GM12873 (cell line): ENCODE data around the gene PPP1R12A.
A peak's percentile ranks its signal among the peaks of the same experiment; 100 is the strongest.

Source experiments
- TF ChIP-seq, protein P1 (sequence below): IDR thresholded peaks from 2 replicates; pipeline ENCODE4 v1.5.1; 2012; ENCODE audit warnings: low read depth, mild to moderate bottlenecking, moderate library complexity, low read length, control low read depth; ENCODE audit not compliant: insufficient read depth; ENCODE audit errors: missing control alignments

Gene PPP1R12A

DNA sequence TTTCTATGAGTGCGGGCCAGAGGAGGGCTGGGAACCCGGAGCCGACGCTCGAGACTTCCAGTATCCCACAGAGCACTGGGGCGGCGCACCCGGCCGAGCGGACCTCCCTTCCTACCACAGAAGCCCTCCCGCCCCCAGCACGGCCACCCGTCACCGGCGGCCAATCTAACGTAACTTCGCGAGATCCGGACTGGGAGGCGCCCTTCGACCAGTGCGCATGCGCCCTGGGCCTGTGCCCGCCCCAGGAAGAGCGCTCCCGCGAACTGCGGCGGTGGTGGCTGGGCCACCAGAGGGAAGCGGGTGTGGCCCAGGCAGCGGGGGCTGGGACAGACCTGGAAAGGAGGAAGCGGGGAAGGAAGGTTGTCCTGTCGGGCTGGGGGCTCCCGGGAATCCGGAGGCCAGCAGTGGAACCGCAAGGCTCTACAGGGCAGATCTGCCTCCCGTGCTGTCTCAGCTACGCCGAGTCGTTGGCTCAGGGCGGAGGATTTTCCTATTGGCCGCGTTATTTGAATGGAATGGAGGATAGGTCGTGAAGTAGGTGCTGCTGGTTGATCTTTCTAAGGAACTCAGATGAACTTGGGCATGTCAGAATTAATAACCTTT lies at the start of gene PPP1R12A:
Gene PPP1R12A, minus strand, starts transcription at position 77 of the 603 bp plus-strand sequence. CDS start 166 bp downstream, outside the sequence.
- TF ChIP-seq, protein P1, sequence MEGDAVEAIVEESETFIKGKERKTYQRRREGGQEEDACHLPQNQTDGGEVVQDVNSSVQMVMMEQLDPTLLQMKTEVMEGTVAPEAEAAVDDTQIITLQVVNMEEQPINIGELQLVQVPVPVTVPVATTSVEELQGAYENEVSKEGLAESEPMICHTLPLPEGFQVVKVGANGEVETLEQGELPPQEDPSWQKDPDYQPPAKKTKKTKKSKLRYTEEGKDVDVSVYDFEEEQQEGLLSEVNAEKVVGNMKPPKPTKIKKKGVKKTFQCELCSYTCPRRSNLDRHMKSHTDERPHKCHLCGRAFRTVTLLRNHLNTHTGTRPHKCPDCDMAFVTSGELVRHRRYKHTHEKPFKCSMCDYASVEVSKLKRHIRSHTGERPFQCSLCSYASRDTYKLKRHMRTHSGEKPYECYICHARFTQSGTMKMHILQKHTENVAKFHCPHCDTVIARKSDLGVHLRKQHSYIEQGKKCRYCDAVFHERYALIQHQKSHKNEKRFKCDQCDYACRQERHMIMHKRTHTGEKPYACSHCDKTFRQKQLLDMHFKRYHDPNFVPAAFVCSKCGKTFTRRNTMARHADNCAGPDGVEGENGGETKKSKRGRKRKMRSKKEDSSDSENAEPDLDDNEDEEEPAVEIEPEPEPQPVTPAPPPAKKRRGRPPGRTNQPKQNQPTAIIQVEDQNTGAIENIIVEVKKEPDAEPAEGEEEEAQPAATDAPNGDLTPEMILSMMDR = peak; percentile 7

GRCh38 chr12:79983986-79984620 lies 49.2 kb upstream of the PPP1R12A start:
- TF ChIP-seq, protein P1 = no peak

DNA sequence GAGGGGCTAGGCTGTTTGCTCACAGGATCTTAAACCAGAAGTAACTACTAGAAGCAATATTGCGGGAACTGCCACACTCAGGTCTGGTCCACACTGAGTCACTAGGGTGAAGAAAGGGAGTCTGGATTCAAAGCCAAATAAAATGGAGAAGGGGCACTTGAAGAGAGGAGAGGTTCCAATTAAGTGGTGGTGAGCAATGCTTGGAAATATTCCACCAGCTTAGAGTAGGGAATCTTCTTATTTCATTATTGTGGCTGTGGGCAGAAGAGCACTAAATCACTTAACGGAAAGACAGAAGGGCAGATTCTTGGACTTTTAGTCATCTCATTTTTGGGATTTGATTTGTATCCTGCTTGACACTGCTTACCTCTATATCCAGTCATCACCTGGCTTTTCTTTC lies 48.6 kb upstream of the PPP1R12A start:
- TF ChIP-seq, protein P1 = no peak

- TF ChIP-seq, protein P1 = no peak
Observed at GRCh38 chr12:79982086-79983062, 47.5 kb upstream of the PPP1R12A start.

- TF ChIP-seq, protein P1 = no peak
Observed at GRCh38 chr12:79978692-79979091, 43.8 kb upstream of the PPP1R12A start.

GRCh38 chr12:79975143-79975542 lies 40.2 kb upstream of the PPP1R12A start:
- TF ChIP-seq, protein P1 = no peak

DNA sequence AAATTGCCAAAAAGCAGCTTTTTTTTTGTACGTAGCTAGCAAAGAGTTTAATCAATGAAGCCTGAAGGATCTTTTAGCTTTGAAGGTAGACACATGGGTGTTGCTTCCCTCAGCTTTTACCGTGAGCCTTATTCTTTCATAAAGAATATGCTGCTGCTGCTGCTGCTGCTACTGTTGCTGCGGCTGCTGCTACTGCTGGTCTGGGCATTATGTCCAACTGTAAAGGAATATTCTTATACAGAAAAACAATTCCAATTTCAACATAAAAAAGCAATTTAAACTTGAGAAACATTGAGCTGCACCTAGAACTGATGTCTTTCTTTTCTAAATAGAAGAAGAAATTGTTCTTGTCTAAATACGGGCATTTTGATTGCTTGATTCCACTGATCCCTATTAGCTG lies 38.9 kb upstream of the PPP1R12A start:
- TF ChIP-seq, protein P1 = no peak
